ENCODE data around the gene SLC25A6. TPM values are rescaled to one million over a fixed set of nuclear protein-coding genes. Genes with fewer than 3 reads are reported as not detected.

The SLC25A6 gene
- total RNA-seq, 2 experiments from 2014 or later, result 460 to 476 TPM

- peaks cover 21% of the 10 kb centered on the region for H3K36me3 Mint-ChIP-seq (ENCODE audit: low read depth)
- no peaks in the 10 kb centered on the region for H3K9me3 Mint-ChIP-seq
- ChIA-PET POLR2A (no interaction called here), CTCF (no interaction called here)
- H3K4me3 Mint-ChIP-seq, result no peak overlapping the region
- intact Hi-C loops (cut with micrococcal nuclease), result no loop called here
- no peaks in the 10 kb centered on the region for H3K27me3 Mint-ChIP-seq
- ATAC-seq (no peak), DNase-seq (no peak)
- no peak for TF ChIP-seq CTCF (IDR thresholded peaks at IDR 0.05)
- peaks cover 12% of the 10 kb centered on the region for H3K4me1 Mint-ChIP-seq (ENCODE audit: low read depth)
- no peak overlapping the region for H3K27ac Mint-ChIP-seq
Observed at GRCh38 chrX:1358793-1359476, 33.0 kb downstream of the SLC25A6 start.

- ATAC-seq (no peak), DNase-seq (no peak)
- H3K27me3 Mint-ChIP-seq, result no peaks in the 10 kb centered on the region
- intact Hi-C loops (cut with micrococcal nuclease), result no loop called here
- no peak overlapping the region for H3K27ac Mint-ChIP-seq
- H3K36me3 Mint-ChIP-seq (ENCODE audit: low read depth), result peaks cover 21% of the 10 kb centered on the region
- CTCF ChIA-PET, result no interaction called here
- H3K4me3 Mint-ChIP-seq, result no peak overlapping the region
- POLR2A ChIA-PET, result no interaction called here
- peaks cover 13% of the 10 kb centered on the region for H3K4me1 Mint-ChIP-seq (ENCODE audit: low read depth)
- no peak for TF ChIP-seq CTCF (IDR thresholded peaks at IDR 0.05)
- H3K9me3 Mint-ChIP-seq, result no peaks in the 10 kb centered on the region
Observed at GRCh38 chrX:1357993-1358392, 33.9 kb downstream of the SLC25A6 start.

GRCh38 chrX:1355131-1356046, 36.5 kb downstream of the SLC25A6 start:
- CTCF ChIA-PET, result no interaction called here
- Mint-ChIP-seq H3K27ac (peak overlapping the region; percentile 67), H3K9me3 (no peaks in the 10 kb centered on the region), H3K4me1 (ENCODE audit: low read depth) (peaks cover 9% of the 10 kb centered on the region), H3K36me3 (ENCODE audit: low read depth) (peaks cover 15% of the 10 kb centered on the region), H3K27me3 (no peaks in the 10 kb centered on the region), H3K4me3 (no peak overlapping the region)
- ATAC-seq (peak; percentile 69), DNase-seq (peak; percentile 36)
- intact Hi-C loops (cut with micrococcal nuclease), result no loop called here
- no peak for TF ChIP-seq CTCF (IDR thresholded peaks at IDR 0.05)
- POLR2A ChIA-PET, result no interaction called here

GRCh38 chrX:1354036-1355019, 37.6 kb downstream of the SLC25A6 start:
- intact Hi-C loops (cut with micrococcal nuclease), result no loop called here
- POLR2A ChIA-PET, result no interaction called here
- CTCF ChIA-PET, result no interaction called here
- Mint-ChIP-seq H3K4me1 (ENCODE audit: low read depth) (peaks cover 9% of the 10 kb centered on the region), H3K27ac (peak overlapping the region; percentile 36), H3K9me3 (no peaks in the 10 kb centered on the region), H3K4me3 (no peak overlapping the region), H3K27me3 (no peaks in the 10 kb centered on the region), H3K36me3 (ENCODE audit: low read depth) (peaks cover 10% of the 10 kb centered on the region)
- no peak for TF ChIP-seq CTCF (IDR thresholded peaks at IDR 0.05)
- no peak for ATAC-seq
- DNase-seq, result no peak

Data from activated CD8-positive, alpha-beta T cell treated with anti-CD3 and anti-CD28 coated beads for 36 hours (primary cell).